Measurements from ENCODE around the gene DCPS. TPM values are rescaled to one million over a fixed set of nuclear protein-coding genes. Genes with fewer than 3 reads are reported as not detected.
A peak's percentile ranks its signal among the peaks of the same experiment; 100 is the strongest.

The DCPS gene
- total and polyA plus RNA-seq, 3 donors from 2014 or later: 16.8 to 20.9 (median 16.9) TPM

DNA sequence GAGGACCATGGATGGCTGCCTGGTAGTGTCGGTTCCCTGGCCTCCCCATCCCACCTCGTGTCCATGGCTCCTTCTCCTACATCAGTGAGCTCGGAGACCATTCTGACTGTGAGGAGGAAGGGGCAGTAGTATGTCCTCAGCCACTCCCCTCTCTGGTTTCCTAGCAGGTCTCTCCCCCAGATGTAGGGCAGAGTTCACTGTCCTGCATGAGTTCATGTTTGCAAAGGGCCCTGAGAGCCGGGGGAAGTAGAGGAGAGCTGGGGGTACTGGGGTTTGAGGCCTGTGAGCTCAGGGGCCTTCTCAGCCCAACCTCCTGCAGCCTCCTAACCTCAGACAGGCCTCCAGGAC, 33.2 kb downstream of the DCPS start:
- no peak for DNase-seq
- H3K4me1 ChIP-seq: peaks cover 21% of the 10 kb centered on the region
- no peak overlapping the region for H3K4me3 ChIP-seq
- no peaks in the 10 kb centered on the region for H3K27me3 ChIP-seq
- no peaks in the 10 kb centered on the region for H3K9me3 ChIP-seq
- intact Hi-C loops (cut with DNase I; ENCODE audit: low total_unique reads): no loop called here
- H3K27ac ChIP-seq: no peak overlapping the region
- TF ChIP-seq, protein P1, sequence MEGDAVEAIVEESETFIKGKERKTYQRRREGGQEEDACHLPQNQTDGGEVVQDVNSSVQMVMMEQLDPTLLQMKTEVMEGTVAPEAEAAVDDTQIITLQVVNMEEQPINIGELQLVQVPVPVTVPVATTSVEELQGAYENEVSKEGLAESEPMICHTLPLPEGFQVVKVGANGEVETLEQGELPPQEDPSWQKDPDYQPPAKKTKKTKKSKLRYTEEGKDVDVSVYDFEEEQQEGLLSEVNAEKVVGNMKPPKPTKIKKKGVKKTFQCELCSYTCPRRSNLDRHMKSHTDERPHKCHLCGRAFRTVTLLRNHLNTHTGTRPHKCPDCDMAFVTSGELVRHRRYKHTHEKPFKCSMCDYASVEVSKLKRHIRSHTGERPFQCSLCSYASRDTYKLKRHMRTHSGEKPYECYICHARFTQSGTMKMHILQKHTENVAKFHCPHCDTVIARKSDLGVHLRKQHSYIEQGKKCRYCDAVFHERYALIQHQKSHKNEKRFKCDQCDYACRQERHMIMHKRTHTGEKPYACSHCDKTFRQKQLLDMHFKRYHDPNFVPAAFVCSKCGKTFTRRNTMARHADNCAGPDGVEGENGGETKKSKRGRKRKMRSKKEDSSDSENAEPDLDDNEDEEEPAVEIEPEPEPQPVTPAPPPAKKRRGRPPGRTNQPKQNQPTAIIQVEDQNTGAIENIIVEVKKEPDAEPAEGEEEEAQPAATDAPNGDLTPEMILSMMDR (IDR thresholded peaks at IDR 0.05): no peak
- TF ChIP-seq POLR2A (IDR thresholded peaks at IDR 0.05): no peak
- 81 to 87% methylated on average over 4 of the region's 4 CpGs for WGBS, 2 donors
- H3K36me3 ChIP-seq (ENCODE audit: low read depth, missing control alignments): no peaks in the 10 kb centered on the region

DNA sequence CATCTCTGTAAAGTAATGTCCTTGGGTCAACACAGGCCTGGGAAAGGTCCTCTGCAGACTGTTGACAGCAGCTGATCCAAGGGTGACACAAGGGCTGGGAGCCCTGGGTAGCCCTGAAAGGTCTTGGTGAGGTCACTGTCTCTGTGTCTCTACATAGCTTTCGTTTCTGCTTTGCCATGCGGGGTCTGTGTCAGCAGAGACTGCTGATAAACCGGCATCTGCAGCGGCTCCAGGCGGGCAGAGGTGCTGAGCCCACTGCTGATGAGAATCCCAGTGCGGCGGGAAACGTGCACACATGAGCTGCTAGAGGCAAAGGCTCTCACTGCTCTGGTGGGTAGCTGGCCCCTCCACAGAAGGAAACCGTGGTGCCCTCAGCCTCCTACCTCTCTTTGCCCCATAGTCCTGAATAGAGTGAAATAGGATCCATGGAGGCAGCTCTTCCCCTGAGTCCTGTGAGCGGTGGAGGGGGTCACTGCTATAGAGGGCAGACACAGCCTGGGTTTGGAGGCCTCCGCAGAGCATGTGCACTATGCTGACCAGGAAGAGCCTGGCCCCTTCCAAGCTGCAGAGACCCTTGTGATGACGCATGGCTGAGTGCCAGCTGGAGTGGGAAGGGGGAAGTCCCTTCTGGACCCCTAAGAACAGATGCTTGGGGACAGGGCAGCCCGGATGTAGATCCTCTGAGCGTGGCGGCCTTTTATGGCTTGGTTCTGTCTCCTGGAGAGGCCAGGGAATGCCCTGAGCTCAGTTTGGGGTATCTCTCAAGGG, 33.8 kb downstream of the DCPS start:
- Histone ChIP-seq H3K4me1 (peaks cover 16% of the 10 kb centered on the region), H3K27me3 (no peaks in the 10 kb centered on the region), H3K4me3 (no peak overlapping the region), H3K27ac (no peak overlapping the region), H3K9me3 (no peaks in the 10 kb centered on the region), H3K36me3 (ENCODE audit: low read depth, missing control alignments) (no peaks in the 10 kb centered on the region)
- intact Hi-C loops (cut with DNase I; ENCODE audit: low total_unique reads): no loop called here
- TF ChIP-seq, protein P1 (IDR thresholded peaks at IDR 0.05): no peak
- no peak for TF ChIP-seq POLR2A (IDR thresholded peaks at IDR 0.05)
- 88 to 92% methylated on average over 7 to 15 of the region's 15 CpGs for WGBS, 2 donors
- DNase-seq: no peak

DNA sequence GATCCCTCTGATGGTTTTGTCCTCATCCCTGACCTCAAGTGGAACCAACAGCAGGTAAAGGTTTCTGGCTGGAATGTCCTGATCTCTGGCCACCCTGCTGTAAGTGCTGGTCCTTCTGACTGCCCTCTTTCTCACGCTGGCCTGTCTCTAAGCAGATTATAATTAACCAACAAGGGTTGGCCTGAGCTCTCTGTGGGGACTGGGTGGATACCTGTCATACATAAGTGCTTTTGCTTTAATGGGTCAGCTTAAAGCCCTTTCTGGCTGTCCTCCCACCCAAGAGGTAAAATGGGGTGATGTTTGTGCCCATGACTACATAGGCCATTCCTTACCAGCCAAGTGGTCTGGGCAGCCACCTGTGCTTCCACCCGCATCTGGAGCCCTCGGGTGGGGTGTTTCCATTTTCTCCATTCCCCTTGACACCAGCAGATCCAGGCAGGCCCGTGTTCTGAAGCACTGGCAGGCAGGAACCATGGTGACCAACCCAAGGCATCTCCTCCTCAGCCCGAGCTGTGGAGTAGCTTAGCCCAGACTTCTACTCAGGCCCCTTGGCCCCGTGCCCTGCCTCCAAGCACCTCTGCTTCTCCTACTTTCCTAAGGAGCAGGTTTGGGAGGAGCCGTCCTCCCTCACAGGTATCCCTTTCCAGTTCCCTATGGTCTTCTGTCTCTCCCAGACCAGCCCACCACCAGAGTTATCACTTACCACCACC, 34.6 kb downstream of the DCPS start:
- DNase-seq: no peak
- H3K27ac ChIP-seq: no peak overlapping the region
- no peaks in the 10 kb centered on the region for H3K9me3 ChIP-seq
- no peaks in the 10 kb centered on the region for H3K36me3 ChIP-seq (ENCODE audit: low read depth, missing control alignments)
- WGBS, 2 donors: 90 to 99% methylated on average over 7 of the region's 7 CpGs
- TF ChIP-seq, protein P1 (IDR thresholded peaks at IDR 0.05): no peak
- TF ChIP-seq POLR2A (IDR thresholded peaks at IDR 0.05): no peak
- peaks cover 16% of the 10 kb centered on the region for H3K4me1 ChIP-seq
- H3K4me3 ChIP-seq: no peak overlapping the region
- H3K27me3 ChIP-seq: no peaks in the 10 kb centered on the region
- intact Hi-C loops (cut with DNase I; ENCODE audit: low total_unique reads): no loop called here

DNA sequence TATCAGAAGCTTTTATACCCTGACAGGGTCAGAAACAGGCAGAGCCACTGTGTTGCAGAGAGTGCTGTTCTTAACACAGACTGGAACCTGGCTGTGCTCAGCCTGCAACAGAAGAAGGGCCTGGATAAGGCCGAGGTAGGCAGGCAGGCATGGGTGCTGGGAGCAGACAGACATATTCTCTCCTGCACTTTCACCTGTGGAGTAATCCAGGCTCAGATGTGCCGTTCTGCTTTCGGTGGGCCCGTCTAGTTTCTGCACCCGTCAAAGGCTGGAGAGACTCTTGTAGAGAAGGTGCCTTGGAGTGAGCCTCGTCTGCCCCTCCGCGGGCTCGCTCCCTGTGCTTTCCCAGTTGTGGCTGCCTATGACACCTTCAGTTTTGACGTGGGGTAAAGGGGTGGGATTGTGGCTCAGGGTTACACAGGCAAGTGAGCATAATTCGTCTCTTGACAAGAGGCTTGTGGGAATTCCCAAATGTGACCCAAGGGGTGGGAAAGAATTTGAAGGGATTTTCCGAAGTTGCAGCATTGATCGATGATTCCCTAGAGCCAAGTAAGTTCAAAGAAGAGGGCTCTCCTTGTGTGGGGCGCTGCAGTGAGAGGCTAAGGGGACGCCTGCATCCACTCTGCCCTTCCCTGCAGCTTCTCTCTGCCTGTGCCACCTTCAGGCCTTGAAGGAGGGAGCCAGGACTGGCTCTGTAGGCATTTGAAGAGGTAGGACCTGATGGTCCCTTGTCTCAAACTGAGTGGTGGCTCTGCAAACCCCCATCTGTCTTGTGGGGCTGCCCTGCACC, 35.4 kb downstream of the DCPS start:
- TF ChIP-seq, protein P1 (IDR thresholded peaks at IDR 0.05): no peak
- no peak for TF ChIP-seq POLR2A (IDR thresholded peaks at IDR 0.05)
- no peak overlapping the region for H3K4me3 ChIP-seq
- no peak for DNase-seq
- no peaks in the 10 kb centered on the region for H3K36me3 ChIP-seq (ENCODE audit: low read depth, missing control alignments)
- peak overlapping the region in 1 of 2 donors; percentile 30 for H3K27ac ChIP-seq
- 84% methylated on average over 11 to 15 of the region's 15 CpGs for WGBS, 2 donors
- no peaks in the 10 kb centered on the region for H3K9me3 ChIP-seq
- H3K4me1 ChIP-seq: peaks cover 21% of the 10 kb centered on the region
- intact Hi-C loops (cut with DNase I; ENCODE audit: low total_unique reads): no loop called here
- no peaks in the 10 kb centered on the region for H3K27me3 ChIP-seq
